Stomach (tissue), 9 donors: Measurements from ENCODE around the gene FBXO36. TPM values are rescaled to one million over a fixed set of nuclear protein-coding genes. Genes with fewer than 3 reads are reported as not detected.
"Not testable (repeated sequence)": the region's sequence is repeated elsewhere in the genome, so short reads cannot be mapped to it uniquely, and the experiment has no call there.

Experiments
- DNase-seq, 2 donors: peaks; one replicate each; pipeline versions ENCODE4 v3.0.0 to v3.0.0-alpha.2; 2013 to 2019
- H3K27ac ChIP-seq, 5 donors: fragments of 200-600 bp in 4 of 5; sonication (generic) in 4 of 5; one replicate each; pipeline ENCODE4 v1.5.1; 2013 to 2019; ENCODE audit warnings: mild to moderate bottlenecking in 1 of 5, moderate library complexity in 1 of 5
- H3K27me3 ChIP-seq, 3 donors: fragments of 200-600 bp; sonication (generic); one replicate each; pipeline ENCODE4 v1.5.1; 2017 to 2019; ENCODE audit warnings: mixed run types in 1 of 3
- H3K36me3 ChIP-seq, 4 donors: fragments of 200-600 bp; sonication (generic); 1 replicate in 3 of 4; 2 replicates in 1 of 4; pipeline ENCODE4 v1.5.1; 2016 to 2019
- H3K4me1 ChIP-seq, 4 donors: fragments of 200-600 bp; sonication (generic); one replicate each; pipeline ENCODE4 v1.5.1; 2016 to 2019
- H3K4me3 ChIP-seq, 4 donors: fragments of 200-600 bp; sonication (generic) in 3 of 4; one replicate each; pipeline ENCODE4 v1.5.1; 2016 to 2019; ENCODE audit warnings: mild to moderate bottlenecking in 1 of 4
- H3K9me3 ChIP-seq, 4 donors: fragments of 200-600 bp; sonication (generic); one replicate each; pipeline ENCODE4 v1.5.1; 2016 to 2019
- CTCF ChIP-seq, 7 experiments: fragments of 450-650 bp in 4 of 7; fragments of 200-600 bp in 3 of 7; sonication (generic) in 3 of 7; IDR thresholded peaks; one replicate each; pipeline ENCODE4 v1.5.1; 2016 to 2019; ENCODE audit warnings: antibody characterized with exemption in 7 of 7, control low read depth in 2 of 7, mild to moderate bottlenecking in 1 of 7
- EP300 ChIP-seq: sonication (generic); formaldehyde crosslinking; IDR thresholded peaks from one replicate; pipeline ENCODE4 v1.6.1; 2017; ENCODE audit warnings: antibody characterized with exemption
- POLR2A ChIP-seq, 4 donors: fragments of 450-650 bp; IDR thresholded peaks; one replicate each; pipeline ENCODE4 v1.6.1; 2016; ENCODE audit warnings: antibody characterized with exemption in 4 of 4, control low read depth in 2 of 4, mild to moderate bottlenecking in 1 of 4, moderate library complexity in 1 of 4
- POLR2AphosphoS5 ChIP-seq, 3 donors: sonication (generic); formaldehyde crosslinking; IDR thresholded peaks; one replicate each; pipeline ENCODE4 v1.6.1; 2016; ENCODE audit warnings: antibody characterized with exemption in 3 of 3
- WGBS, 5 donors: extraction: QIAGEN DNeasy Blood & Tissue Kit in 3 of 5; methylation state at CpG; one replicate each; pipeline versions ENCODE4 v1.1.5 to v1.1.7; 2013 to 2018; 5-methylcytosine and 5-hydroxymethylcytosine counted together
- intact Hi-C: fragments of 100-400 bp; cut with DNase I; formaldehyde crosslinking; loops from one replicate; pipeline ENCODE4 v1.15.1; 2023; ENCODE audit warnings: low total_unique reads
- polyA plus RNA-seq, 3 donors: library from polyadenylated mRNA; stranded (reverse); fragments of 200-250 nt; gene quantifications; one replicate each; pipeline ENCODE4 v1.2.3, GENCODE V29; 2013
- total RNA-seq, 5 donors: library from RNA; depleted of rRNA; stranded (reverse); fragments of >200 nt; gene quantifications; one replicate each; pipeline versions ENCODE4 v1.1.0 to v1.2.3, GENCODE V29; 2014 to 2016
- donor health status: healthy with polysubstance abuse.
- donor health status: Bipolar disorder and iron deficiency.
- donor health status: healthy.

The FBXO36 gene
- total and polyA plus RNA-seq, 8 donors, result 0.58 to 12.1 (median 1.2) TPM; not detected in 1

GRCh38 chr2:229921101-229921891, 1.0 kb upstream of the FBXO36 start:
- Histone ChIP-seq H3K4me1 (peaks cover 10 to 56% (median 40%) of the 10 kb centered on the region in 4 donors), H3K27ac (peak overlapping the region; percentile 94 to 99 (median 99)), H3K27me3 (no peaks in the 10 kb centered on the region), H3K4me3 (peak overlapping the region; percentile 91 to 98 (median 94)), H3K36me3 (peaks cover 3 to 15% (median 10%) of the 10 kb centered on the region in 4 donors), H3K9me3 (no peaks in the 10 kb centered on the region)
- 0 to 2% (median 1%) methylated on average over 29 to 60 of the region's 60 CpGs for WGBS, 5 donors
- peak; percentile 67 to 88 for DNase-seq
- TF ChIP-seq POLR2A (IDR thresholded peaks at IDR 0.05) (no peak), CTCF (IDR thresholded peaks at IDR 0.05) (no peak), POLR2AphosphoS5 (IDR thresholded peaks at IDR 0.05) (no peak), EP300 (no peak)
- intact Hi-C loops, result loop anchor here (10.0 kb wide), 1 partner anchor 116 kb away; no protein-coding TSS in a partner anchor

GRCh38 chr2:229921892-229922448, 333 bp upstream of the FBXO36 start, which contains the start of gene TRIP12:
TRIP12 (minus strand) TSS chr2:229922009; CDS start chr2:229880079, 41,930 bp downstream.
- Histone ChIP-seq H3K36me3 (peaks cover 3 to 14% (median 7%) of the 10 kb centered on the region in 4 donors), H3K9me3 (no peaks in the 10 kb centered on the region), H3K4me3 (peak within 1 kb of the TSS; percentile 91 to 98 (median 94)), H3K27ac (peak within 1 kb of the TSS; percentile 94 to 99 (median 99)), H3K27me3 (no peaks in the 10 kb centered on the region), H3K4me1 (peaks cover 6 to 49% (median 36%) of the 10 kb centered on the region in 4 donors)
- intact Hi-C loops, result loop anchor here (10.0 kb wide), 1 partner anchor 117 kb away; no protein-coding TSS in a partner anchor
- WGBS, 5 donors, result 0 to 1% (median 1%) methylated on average over 12 to 49 of the region's 49 CpGs
- TF ChIP-seq EP300 (no peak), POLR2A (IDR thresholded peaks at IDR 0.05) (no peak), POLR2AphosphoS5 (IDR thresholded peaks at IDR 0.05) (peak in 2 of 3 donors; percentile 64 to 78)
- DNase-seq, result peak; percentile 92 to 98

GRCh38 chr2:229924541-229924940, 2.2 kb downstream of the FBXO36 start:
- H3K36me3 ChIP-seq, H3K27ac ChIP-seq, H3K9me3 ChIP-seq, DNase-seq, H3K27me3 ChIP-seq, H3K4me3 ChIP-seq: not testable (repeated sequence)
- H3K4me1 ChIP-seq, result peaks cover 6 to 34% (median 26%) of the 10 kb centered on the region in 4 donors
- intact Hi-C loops, result loop anchor here (10.0 kb wide), 1 partner anchor 120 kb away; no protein-coding TSS in a partner anchor
- WGBS, 5 donors, result 93 to 99% (median 96%) methylated on average over 10 of the region's 10 CpGs

- no peaks in the 10 kb centered on the region for H3K36me3 ChIP-seq
- H3K4me1 ChIP-seq, result peaks cover 6 to 27% (median 22%) of the 10 kb centered on the region in 4 donors
- H3K4me3 ChIP-seq, result no peak overlapping the region
- no peaks in the 10 kb centered on the region for H3K9me3 ChIP-seq
- no peak overlapping the region for H3K27ac ChIP-seq
- intact Hi-C loops, result loop anchor here (10.0 kb wide), 1 partner anchor 120 kb away; no protein-coding TSS in a partner anchor
- TF ChIP-seq POLR2AphosphoS5 (IDR thresholded peaks at IDR 0.05) (no peak), CTCF (IDR thresholded peaks at IDR 0.05) (no peak)
- no peak for DNase-seq
- H3K27me3 ChIP-seq, result no peaks in the 10 kb centered on the region
Measured at GRCh38 chr2:229925201-229925600, 2.9 kb downstream of the FBXO36 start.

- DNase-seq, result no peak
- intact Hi-C loops, result loop anchor here (10.0 kb wide), 1 partner anchor 123 kb away; no protein-coding TSS in a partner anchor
- no peak overlapping the region for H3K27ac ChIP-seq
- H3K4me3 ChIP-seq, result no peak overlapping the region
- WGBS, 5 donors, result 63 to 77% (median 67%) methylated on average over 2 of the region's 2 CpGs
- H3K9me3 ChIP-seq, result no peaks in the 10 kb centered on the region
- TF ChIP-seq POLR2A (IDR thresholded peaks at IDR 0.05) (no peak), POLR2AphosphoS5 (IDR thresholded peaks at IDR 0.05) (no peak), CTCF (IDR thresholded peaks at IDR 0.05) (no peak)
- peaks cover 0 to 3% (median 0%) of the 10 kb centered on the region in 4 donors for H3K36me3 ChIP-seq
- peaks cover 6 to 19% (median 14%) of the 10 kb centered on the region in 4 donors for H3K4me1 ChIP-seq
- H3K27me3 ChIP-seq, result no peaks in the 10 kb centered on the region
Measured at GRCh38 chr2:229927817-229928321, 5.6 kb downstream of the FBXO36 start.
